Left cardiac atrium (tissue), 4 donors: ENCODE measurements around the gene PPP1R13L. TPM values are rescaled to one million over a fixed set of nuclear protein-coding genes. Genes with fewer than 3 reads are reported as not detected.
"Not testable (repeated sequence)": the region's sequence is repeated elsewhere in the genome, so short reads cannot be mapped to it uniquely, and the experiment has no call there.

Experiments used
- ATAC-seq, 2 donors: fragments of 200-7000 bp; cut with Tn5 transposase; one replicate each; pipeline ENCODE4 v1.9.1; 2020; ENCODE audit warnings: mild to moderate bottlenecking in 2 of 2, moderate library complexity in 2 of 2
- DNase-seq: peaks from one replicate; pipeline ENCODE4 v3.0.0-alpha.2; 2020
- intact Hi-C, 2 donors: fragments of 100-400 bp; cut with DNase I; formaldehyde crosslinking; loops; one replicate each; pipeline versions ENCODE4 v1.14.1 to v1.15.1; 2022 to 2023
- microRNA-seq, 2 donors: library from miRNA; unstranded; fragments of <30 nt; microRNA quantifications; one replicate each; pipeline ENCODE4 v1.2.0, GENCODE V29; 2020
- total RNA-seq, 2 donors: library from RNA; stranded (reverse); fragmentation: NEBNext Ultra II Directional; extraction: Animal tissue kit (Norgen Biotek cat#: 25700); gene quantifications; one replicate each; pipeline ENCODE4 v1.2.1, GENCODE V29; 2021
- donor health status: DM: no; HTN: yes; CAD: no.
- donor health status: DM: no; HTN: yes; CAD: no; lungs with severe emphysema.
- donor health status: DM: yes; HTN: yes; CAD: no.
- donor health status: Dilated cardiomyopathy.

The PPP1R13L gene
- total RNA-seq, 2 donors from 2014 or later, result 123 to 143 TPM

- ATAC-seq, DNase-seq: not testable (repeated sequence)
- intact Hi-C loops, result loop anchor here in 1 of 2 donors (5.0 to 10.0 kb wide), 2 partner anchors 43 to 90 kb away; partner anchors contain the start of gene EXOC3L2
Measured at GRCh38 chr19:45334881-45335280, 70.0 kb downstream of the PPP1R13L start.

- intact Hi-C loops, result loop anchor here in 1 of 2 donors (10.0 kb wide), 1 partner anchor 89 kb away; the partner anchor contains the start of gene EXOC3L2
- no peak for ATAC-seq
- no peak for DNase-seq
Measured at GRCh38 chr19:45333609-45334303, 71.1 kb downstream of the PPP1R13L start.

- intact Hi-C loops, result loop anchor here in 1 of 2 donors (10.0 kb wide), 1 partner anchor 87 kb away; the partner anchor contains the start of gene EXOC3L2
- ATAC-seq, result no peak
Measured at GRCh38 chr19:45331411-45331810, 73.5 kb downstream of the PPP1R13L start.

More at GRCh38 chr19:45331411-45331810, 73.5 kb downstream of the PPP1R13L start:
- no peak for DNase-seq

Small RNAs within 50 kb of the gene (microRNA-seq; reads per million reads assigned to microRNA genes)
- 0 to 0.27 reads per million in 2 donors for gene MIR6088

Other genes with a start within 250 kb of the PPP1R13L start
- gene NKPD1, start 244.1 kb downstream of the PPP1R13L start, total RNA-seq, result under 1 TPM in 1 of 2 donors, not detected in 1; 0.05 TPM
- gene TRAPPC6A, start 226.8 kb downstream of the PPP1R13L start, total RNA-seq, result 10 to 100 TPM; 13.6 to 14.3 TPM
- 1 to 10 TPM; 6.1 to 7.0 TPM for gene BLOC1S3, start 226.3 kb downstream of the PPP1R13L start, total RNA-seq
- gene EXOC3L2, start 159.7 kb downstream of the PPP1R13L start, total RNA-seq, result 1 to 10 TPM; 1.9 to 2.6 TPM
- gene MARK4, start 153.8 kb downstream of the PPP1R13L start, total RNA-seq, result 10 to 100 TPM; 30.2 to 38.8 TPM
- gene CKM, start 82.2 kb downstream of the PPP1R13L start, total RNA-seq, result 1,000 to 10,000 TPM; 3,072 to 3,213 TPM
- gene KLC3, start 64.3 kb downstream of the PPP1R13L start, total RNA-seq, result under 1 TPM; 0.21 to 0.24 TPM
- 10 to 100 TPM; 12.7 to 13.0 TPM for gene ERCC2, start 34.5 kb downstream of the PPP1R13L start, total RNA-seq
- 1 to 10 TPM; 4.6 to 5.5 TPM for gene POLR1G, start 1.6 kb upstream of the PPP1R13L start, total RNA-seq
- gene ERCC1, start 18.8 kb upstream of the PPP1R13L start, total RNA-seq, result 100 to 1,000 TPM; 105 to 140 TPM
- 1 to 10 TPM; 1.5 to 5.5 TPM for gene FOSB, start 62.9 kb upstream of the PPP1R13L start, total RNA-seq
- gene RTN2, start 92.0 kb upstream of the PPP1R13L start, total RNA-seq, result 10 to 100 TPM; 13.0 to 16.3 TPM
- gene PPM1N, start 93.4 kb upstream of the PPP1R13L start, total RNA-seq, result 1 to 10 TPM in 1 of 2 donors, under 1 TPM in 1; 0.47 to 1.0 TPM
- 10 to 100 TPM; 48.4 to 91.7 TPM for gene VASP, start 102.4 kb upstream of the PPP1R13L start, total RNA-seq
- 10 to 100 TPM; 19.1 to 27.1 TPM for gene OPA3, start 179.7 kb upstream of the PPP1R13L start, total RNA-seq
- gene GPR4, start 197.1 kb upstream of the PPP1R13L start, total RNA-seq, result 10 to 100 TPM in 1 of 2 donors, 1 to 10 TPM in 1; 5.2 to 17.7 TPM
- gene EML2, start 234.3 kb upstream of the PPP1R13L start, total RNA-seq, result 10 to 100 TPM; 30.1 to 34.8 TPM